ENCODE results near the gene ZNF30. TPM values are rescaled to one million over a fixed set of nuclear protein-coding genes. Genes with fewer than 3 reads are reported as not detected.
A peak's percentile ranks its signal among the peaks of the same experiment; 100 is the strongest.
"Not testable (repeated sequence)": the region's sequence is repeated elsewhere in the genome, so short reads cannot be mapped to it uniquely, and the experiment has no call there.

Gene ZNF30
- total RNA-seq, 4 donors from 2014 or later, result 0.53 to 2.1 (median 1.8) TPM

DNA sequence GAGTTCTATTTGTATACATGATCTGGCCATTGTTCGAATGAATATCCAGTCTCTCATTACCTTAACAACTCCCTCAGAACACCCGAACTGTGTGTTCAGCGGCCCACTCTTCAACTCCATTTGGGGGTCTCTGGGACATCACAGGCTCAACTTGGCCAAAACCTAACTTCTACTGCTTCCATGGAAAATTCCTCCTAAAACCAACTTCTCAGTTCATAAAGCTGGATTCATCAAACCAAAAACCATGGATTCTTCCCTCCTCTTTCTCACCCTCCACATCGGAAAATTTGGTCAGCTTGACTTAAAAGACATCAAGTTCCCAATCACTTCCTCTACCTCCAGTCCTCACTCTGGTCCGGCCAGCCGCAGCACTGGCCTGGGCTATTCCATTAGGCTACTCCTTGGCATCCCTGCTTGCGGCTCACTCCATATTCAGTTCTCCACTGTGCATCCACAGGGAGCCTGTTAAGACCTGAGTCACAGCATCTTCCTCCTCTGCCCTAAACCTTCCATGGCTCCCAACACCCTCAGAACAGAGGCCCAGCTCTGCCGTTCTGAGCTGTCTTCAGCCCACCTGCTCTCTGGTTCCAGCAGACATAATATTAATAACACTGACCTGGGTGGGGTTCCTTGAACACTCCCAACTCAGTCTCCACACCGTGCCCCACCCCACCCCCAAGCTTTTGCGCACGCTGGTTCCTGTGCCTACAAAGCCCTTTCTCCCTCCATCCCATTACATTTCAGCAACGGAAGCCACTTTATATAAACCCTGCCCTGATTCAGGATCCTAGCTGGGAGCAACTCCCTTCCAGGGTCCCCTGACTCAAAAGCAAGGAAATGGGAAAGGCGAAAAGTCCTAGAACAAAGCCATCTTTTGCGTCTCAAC lies 36.2 kb downstream of the ZNF30 start:
- no peak for TF ChIP-seq POLR2A (IDR thresholded peaks at IDR 0.05)
- TF ChIP-seq CTCF (IDR thresholded peaks at IDR 0.05), result no peak
- 36 to 39% methylated on average over 14 of the region's 14 CpGs for WGBS, 2 donors
- H3K4me3 ChIP-seq (ENCODE audit: low read depth, poor library complexity, severe bottlenecking), result peak overlapping the region; percentile 67
- intact Hi-C loops (cut with DNase I; ENCODE audit: low total_unique reads), result no loop called here
- DNase-seq (ENCODE audit: low spot score in 2 of 2), result peak in 1 of 2 donors; percentile 81

- H3K4me3 ChIP-seq (ENCODE audit: low read depth, poor library complexity, severe bottlenecking), result peak within 1 kb of the TSS; percentile 67
- WGBS, 2 donors, result 0 to 1% methylated on average over 18 to 65 of the region's 78 CpGs
- intact Hi-C loops (cut with DNase I; ENCODE audit: low total_unique reads), result no loop called here
- peak in 1 of 2 donors; percentile 92 for DNase-seq (ENCODE audit: low spot score in 2 of 2)
- TF ChIP-seq POLR2A (IDR thresholded peaks at IDR 0.05) (no peak), CTCF (IDR thresholded peaks at IDR 0.05) (no peak)
Observed at GRCh38 chr19:34963573-34964406, 37.1 kb downstream of the ZNF30 start, which contains the start of gene ZNF792. TSS of gene ZNF792 (minus strand) at chr19:34964229. CDS start at chr19:34963662, 567 bp downstream.

DNA sequence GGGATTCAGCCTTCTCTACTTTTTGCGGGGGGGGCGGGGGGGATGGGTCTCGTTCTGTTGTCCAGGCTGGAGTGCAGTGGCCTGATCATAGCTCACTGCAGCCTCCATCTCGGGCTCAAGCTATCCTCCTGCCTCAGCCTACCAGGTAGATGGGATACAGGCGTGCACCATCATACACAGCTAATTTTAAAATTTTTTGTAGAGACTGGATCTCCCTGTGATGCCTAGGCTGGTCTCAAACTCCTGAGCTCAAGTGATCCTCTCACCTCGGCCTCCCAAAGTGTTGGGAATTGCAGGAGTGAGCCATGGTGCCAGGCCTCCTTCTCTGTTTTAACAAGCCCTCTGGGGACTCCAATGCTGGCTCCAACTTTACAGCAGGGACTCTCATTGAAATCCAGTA lies 37.9 kb downstream of the ZNF30 start:
- no peak for TF ChIP-seq POLR2A (IDR thresholded peaks at IDR 0.05)
- no peak for TF ChIP-seq CTCF (IDR thresholded peaks at IDR 0.05)
- peak in 1 of 2 donors; percentile 53 for DNase-seq (ENCODE audit: low spot score in 2 of 2)
- WGBS, 2 donors, result 44 to 73% methylated on average over 5 of the region's 6 CpGs
- no peak overlapping the region for H3K4me3 ChIP-seq (ENCODE audit: low read depth, poor library complexity, severe bottlenecking)
- intact Hi-C loops (cut with DNase I; ENCODE audit: low total_unique reads), result no loop called here

DNA sequence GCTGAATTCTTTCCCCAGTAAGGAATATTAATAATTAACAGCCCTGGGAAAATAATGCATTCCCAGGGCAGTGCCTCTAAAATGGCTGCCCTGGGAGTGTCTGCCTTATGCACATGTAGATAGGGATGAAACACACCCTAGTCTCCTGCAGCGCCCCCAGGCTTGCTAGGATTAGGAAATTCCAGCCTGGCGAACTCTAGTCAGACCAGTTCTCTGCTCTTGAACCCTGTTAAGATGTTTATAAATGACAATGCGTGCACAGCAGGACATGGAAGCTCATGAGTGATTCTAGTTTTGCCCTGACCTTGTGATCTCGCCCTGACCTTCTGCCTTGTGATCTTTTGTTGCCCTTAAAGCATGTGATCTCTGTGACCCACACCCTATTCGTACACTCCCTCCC lies 38.8 kb downstream of the ZNF30 start:
- WGBS, 2 donors, result 62 to 76% methylated on average over 5 of the region's 5 CpGs

GRCh38 chr19:34967551-34967950 lies 40.8 kb downstream of the ZNF30 start:
- WGBS, 2 donors, result 76 to 86% methylated on average over 6 of the region's 6 CpGs
- intact Hi-C loops (cut with DNase I; ENCODE audit: low total_unique reads), result no loop called here
- DNase-seq (ENCODE audit: low spot score in 2 of 2), result no peak

More for the DNA sequence above, 38.8 kb downstream of the ZNF30 start:
- H3K4me3 ChIP-seq (ENCODE audit: low read depth, poor library complexity, severe bottlenecking); intact Hi-C loops (cut with DNase I; ENCODE audit: low total_unique reads): not testable (repeated sequence)
- peak in 1 of 2 donors; percentile 26 for DNase-seq (ENCODE audit: low spot score in 2 of 2)

More at GRCh38 chr19:34967551-34967950, 40.8 kb downstream of the ZNF30 start:
- TF ChIP-seq CTCF (IDR thresholded peaks at IDR 0.05) (no peak), POLR2A (IDR thresholded peaks at IDR 0.05) (no peak)
- H3K4me3 ChIP-seq (ENCODE audit: low read depth, poor library complexity, severe bottlenecking), result no peak overlapping the region
